ENCODE results near the gene PTER. TPM values are rescaled to one million over a fixed set of nuclear protein-coding genes. Genes with fewer than 3 reads are reported as not detected.

Gene PTER
- total RNA-seq, 1 donor = 29.7 TPM

- H3K4me3 ChIP-seq (ENCODE audit: insufficient read depth, low read length) = no peak overlapping the region
- no peaks in the 10 kb centered on the region for H3K79me2 ChIP-seq (ENCODE audit: insufficient read depth, low read length)
- no peak overlapping the region for H2AFZ ChIP-seq (ENCODE audit: low read length)
- TF ChIP-seq, protein P1, sequence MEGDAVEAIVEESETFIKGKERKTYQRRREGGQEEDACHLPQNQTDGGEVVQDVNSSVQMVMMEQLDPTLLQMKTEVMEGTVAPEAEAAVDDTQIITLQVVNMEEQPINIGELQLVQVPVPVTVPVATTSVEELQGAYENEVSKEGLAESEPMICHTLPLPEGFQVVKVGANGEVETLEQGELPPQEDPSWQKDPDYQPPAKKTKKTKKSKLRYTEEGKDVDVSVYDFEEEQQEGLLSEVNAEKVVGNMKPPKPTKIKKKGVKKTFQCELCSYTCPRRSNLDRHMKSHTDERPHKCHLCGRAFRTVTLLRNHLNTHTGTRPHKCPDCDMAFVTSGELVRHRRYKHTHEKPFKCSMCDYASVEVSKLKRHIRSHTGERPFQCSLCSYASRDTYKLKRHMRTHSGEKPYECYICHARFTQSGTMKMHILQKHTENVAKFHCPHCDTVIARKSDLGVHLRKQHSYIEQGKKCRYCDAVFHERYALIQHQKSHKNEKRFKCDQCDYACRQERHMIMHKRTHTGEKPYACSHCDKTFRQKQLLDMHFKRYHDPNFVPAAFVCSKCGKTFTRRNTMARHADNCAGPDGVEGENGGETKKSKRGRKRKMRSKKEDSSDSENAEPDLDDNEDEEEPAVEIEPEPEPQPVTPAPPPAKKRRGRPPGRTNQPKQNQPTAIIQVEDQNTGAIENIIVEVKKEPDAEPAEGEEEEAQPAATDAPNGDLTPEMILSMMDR (IDR thresholded peaks at IDR 0.05; ENCODE audit: extremely low read depth, low read depth, low read length) = no peak
- H3K9me3 ChIP-seq (ENCODE audit: low read depth, low read length) = no peaks in the 10 kb centered on the region
- DNase-seq (ENCODE audit: insufficient read length, low spot score, missing footprints) = no peak
- H3K4me2 ChIP-seq (ENCODE audit: insufficient read depth, low read length) = no peak overlapping the region
- no peaks in the 10 kb centered on the region for H3K36me3 ChIP-seq (ENCODE audit: insufficient read depth, low read length)
- H4K20me1 ChIP-seq (ENCODE audit: insufficient read depth, low read length) = no peaks in the 10 kb centered on the region
- H3K4me1 ChIP-seq (ENCODE audit: insufficient read depth, low read length) = no peaks in the 10 kb centered on the region
- H3K27me3 ChIP-seq (ENCODE audit: insufficient read depth, low read length) = no peaks in the 10 kb centered on the region
- H3K27ac ChIP-seq (ENCODE audit: low read depth, low read length) = no peak overlapping the region
Observed at GRCh38 chr10:16470747-16471146, 33.9 kb downstream of the PTER start.

DNA sequence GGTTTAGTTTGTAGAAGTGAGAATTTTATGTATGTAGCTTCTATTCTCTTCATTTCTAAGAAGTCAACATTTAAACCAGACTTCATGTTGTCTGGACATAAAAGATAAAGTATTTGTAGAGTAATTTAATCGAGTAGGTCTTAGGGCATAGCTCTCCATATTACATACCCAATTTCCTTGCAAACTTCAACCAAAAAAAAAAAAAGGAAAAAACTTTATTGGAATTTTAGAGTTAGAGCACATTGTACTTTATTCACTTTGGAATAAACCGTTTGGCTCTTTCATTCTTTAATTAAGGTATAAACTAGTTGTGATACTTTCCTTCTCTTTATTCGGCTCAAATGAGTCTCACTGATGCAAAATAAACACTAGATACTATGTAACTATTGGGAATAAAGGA, 36.0 kb downstream of the PTER start:
- DNase-seq (ENCODE audit: insufficient read length, low spot score, missing footprints) = no peak
- Histone ChIP-seq H3K4me2 (ENCODE audit: insufficient read depth, low read length) (no peak overlapping the region), H3K27ac (ENCODE audit: low read depth, low read length) (no peak overlapping the region), H3K9me3 (ENCODE audit: low read depth, low read length) (no peaks in the 10 kb centered on the region), H3K27me3 (ENCODE audit: insufficient read depth, low read length) (no peaks in the 10 kb centered on the region), H3K36me3 (ENCODE audit: insufficient read depth, low read length) (no peaks in the 10 kb centered on the region), H2AFZ (ENCODE audit: low read length) (no peak overlapping the region), H4K20me1 (ENCODE audit: insufficient read depth, low read length) (no peaks in the 10 kb centered on the region), H3K79me2 (ENCODE audit: insufficient read depth, low read length) (no peaks in the 10 kb centered on the region), H3K4me1 (ENCODE audit: insufficient read depth, low read length) (no peaks in the 10 kb centered on the region), H3K4me3 (ENCODE audit: insufficient read depth, low read length) (no peak overlapping the region)
- TF ChIP-seq, protein P1 (IDR thresholded peaks at IDR 0.05; ENCODE audit: extremely low read depth, low read depth, low read length) = no peak

- no peak overlapping the region for H3K4me2 ChIP-seq (ENCODE audit: insufficient read depth, low read length)
- H4K20me1 ChIP-seq (ENCODE audit: insufficient read depth, low read length) = no peaks in the 10 kb centered on the region
- H3K27ac ChIP-seq (ENCODE audit: low read depth, low read length) = no peak overlapping the region
Observed at GRCh38 chr10:16477757-16478156, 40.9 kb downstream of the PTER start.

DNA sequence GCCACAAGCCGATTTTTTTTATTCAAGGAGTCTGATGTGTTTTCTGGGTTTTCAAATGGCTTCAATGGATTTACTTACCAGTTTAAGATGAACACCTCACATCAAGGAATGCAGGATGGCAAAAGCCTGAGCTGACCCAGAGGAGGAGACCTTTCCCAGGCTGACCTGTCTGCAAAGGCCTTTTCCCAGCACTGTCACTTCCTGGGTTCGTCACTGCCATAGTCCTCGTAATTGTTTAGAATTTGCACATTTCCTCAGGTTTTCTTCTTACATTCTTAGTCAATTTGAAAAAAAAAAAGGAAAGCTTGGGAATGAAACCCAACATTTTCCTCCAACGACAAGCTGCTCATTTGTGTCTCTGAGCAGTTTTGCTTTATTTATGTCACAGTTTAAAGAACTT, 42.0 kb downstream of the PTER start:
- H3K4me2 ChIP-seq (ENCODE audit: insufficient read depth, low read length) = no peak overlapping the region
- H3K27ac ChIP-seq (ENCODE audit: low read depth, low read length) = no peak overlapping the region
- H4K20me1 ChIP-seq (ENCODE audit: insufficient read depth, low read length) = no peaks in the 10 kb centered on the region
- DNase-seq (ENCODE audit: insufficient read length, low spot score, missing footprints) = no peak
- no peaks in the 10 kb centered on the region for H3K9me3 ChIP-seq (ENCODE audit: low read depth, low read length)
- no peak overlapping the region for H2AFZ ChIP-seq (ENCODE audit: low read length)
- no peaks in the 10 kb centered on the region for H3K27me3 ChIP-seq (ENCODE audit: insufficient read depth, low read length)
- H3K4me1 ChIP-seq (ENCODE audit: insufficient read depth, low read length) = no peaks in the 10 kb centered on the region
- TF ChIP-seq, protein P1 (IDR thresholded peaks at IDR 0.05; ENCODE audit: extremely low read depth, low read depth, low read length) = no peak
- no peaks in the 10 kb centered on the region for H3K36me3 ChIP-seq (ENCODE audit: insufficient read depth, low read length)
- no peak overlapping the region for H3K4me3 ChIP-seq (ENCODE audit: insufficient read depth, low read length)
- H3K79me2 ChIP-seq (ENCODE audit: insufficient read depth, low read length) = no peaks in the 10 kb centered on the region

More at GRCh38 chr10:16477757-16478156, 40.9 kb downstream of the PTER start:
- Histone ChIP-seq H3K4me1 (ENCODE audit: insufficient read depth, low read length) (no peaks in the 10 kb centered on the region), H3K4me3 (ENCODE audit: insufficient read depth, low read length) (no peak overlapping the region), H3K36me3 (ENCODE audit: insufficient read depth, low read length) (no peaks in the 10 kb centered on the region), H3K27me3 (ENCODE audit: insufficient read depth, low read length) (no peaks in the 10 kb centered on the region), H3K79me2 (ENCODE audit: insufficient read depth, low read length) (no peaks in the 10 kb centered on the region), H2AFZ (ENCODE audit: low read length) (no peak overlapping the region), H3K9me3 (ENCODE audit: low read depth, low read length) (no peaks in the 10 kb centered on the region)
- DNase-seq (ENCODE audit: insufficient read length, low spot score, missing footprints) = no peak
- TF ChIP-seq, protein P1 (IDR thresholded peaks at IDR 0.05; ENCODE audit: extremely low read depth, low read depth, low read length) = no peak
